22Rv1 (cell line): ENCODE measurements around the gene STX2.

Source experiments
- ZFX ChIP-seq: fragments of 450-650 bp; IDR thresholded peaks from 2 replicates; pipeline ENCODE4 v1.6.1; 2017; ENCODE audit warnings: antibody characterized with exemption, borderline replicate concordance
- TF ChIP-seq, protein P1 (sequence below): fragments of 450-650 bp; IDR thresholded peaks from 2 replicates; pipeline ENCODE4 v1.5.1; 2017; ENCODE audit warnings: mild to moderate bottlenecking

DNA sequence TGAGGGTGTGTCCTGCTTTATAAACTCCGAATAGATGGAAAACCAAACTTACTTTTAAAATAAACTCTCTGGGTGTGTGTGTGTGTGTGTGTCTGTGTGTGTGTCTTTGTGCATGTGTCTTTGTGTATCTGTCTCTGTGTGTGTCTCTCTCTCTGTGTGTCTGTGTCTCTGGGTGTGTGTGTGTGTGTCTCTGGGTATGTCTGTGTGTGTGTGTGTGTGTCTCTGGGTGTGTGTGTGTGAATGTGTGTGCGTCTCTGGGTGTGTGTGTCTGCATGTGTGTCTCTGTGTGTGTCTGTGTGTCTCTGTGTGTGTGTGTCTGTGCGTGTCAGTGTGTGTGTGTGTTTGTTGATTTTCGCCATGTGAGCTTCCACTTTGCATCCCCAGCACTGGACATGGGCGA, 42.0 kb upstream of the STX2 start:
- TF ChIP-seq, protein P1, sequence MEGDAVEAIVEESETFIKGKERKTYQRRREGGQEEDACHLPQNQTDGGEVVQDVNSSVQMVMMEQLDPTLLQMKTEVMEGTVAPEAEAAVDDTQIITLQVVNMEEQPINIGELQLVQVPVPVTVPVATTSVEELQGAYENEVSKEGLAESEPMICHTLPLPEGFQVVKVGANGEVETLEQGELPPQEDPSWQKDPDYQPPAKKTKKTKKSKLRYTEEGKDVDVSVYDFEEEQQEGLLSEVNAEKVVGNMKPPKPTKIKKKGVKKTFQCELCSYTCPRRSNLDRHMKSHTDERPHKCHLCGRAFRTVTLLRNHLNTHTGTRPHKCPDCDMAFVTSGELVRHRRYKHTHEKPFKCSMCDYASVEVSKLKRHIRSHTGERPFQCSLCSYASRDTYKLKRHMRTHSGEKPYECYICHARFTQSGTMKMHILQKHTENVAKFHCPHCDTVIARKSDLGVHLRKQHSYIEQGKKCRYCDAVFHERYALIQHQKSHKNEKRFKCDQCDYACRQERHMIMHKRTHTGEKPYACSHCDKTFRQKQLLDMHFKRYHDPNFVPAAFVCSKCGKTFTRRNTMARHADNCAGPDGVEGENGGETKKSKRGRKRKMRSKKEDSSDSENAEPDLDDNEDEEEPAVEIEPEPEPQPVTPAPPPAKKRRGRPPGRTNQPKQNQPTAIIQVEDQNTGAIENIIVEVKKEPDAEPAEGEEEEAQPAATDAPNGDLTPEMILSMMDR, result no peak
- TF ChIP-seq ZFX, result no peak
